Measurements from ENCODE around the gene CTIF.

The CTIF gene

DNA sequence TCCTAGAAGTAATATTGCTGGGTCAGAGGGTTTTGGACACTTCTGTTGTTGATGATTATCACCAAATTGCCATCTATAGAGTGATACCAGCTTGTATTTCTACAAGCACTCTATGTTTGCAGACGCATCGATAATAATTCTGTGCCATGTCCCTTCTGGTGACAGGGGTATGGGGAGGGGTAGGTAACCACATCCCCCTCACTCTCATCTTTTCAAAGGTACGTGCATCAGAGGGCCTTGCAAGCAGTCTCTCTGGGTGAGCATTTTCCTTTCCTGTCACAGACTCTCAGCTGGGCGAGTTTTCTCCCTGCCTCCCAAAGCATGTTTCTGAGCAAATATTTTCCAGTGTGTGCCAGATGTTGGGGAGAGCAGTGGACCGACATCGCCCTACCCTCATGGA is 314.0 kb downstream of the CTIF start:
- H3K4me1 ChIP-seq (ENCODE audit: control insufficient read depth, insufficient read depth, low read length), result peaks cover 16% of the 10 kb centered on the region
- H3K27me3 ChIP-seq (replicated peaks; ENCODE audit: control insufficient read depth, insufficient read depth, low read length), result no peaks in the 10 kb centered on the region
- H3K9me3 ChIP-seq (ENCODE audit: control insufficient read depth, low read length), result no peaks in the 10 kb centered on the region
- H3K9ac ChIP-seq (ENCODE audit: low read length), result no peak overlapping the region
- peaks cover 16% of the 10 kb centered on the region for H3K36me3 ChIP-seq (ENCODE audit: control insufficient read depth, insufficient read depth, low read length, severe bottlenecking)
- H3K4me3 ChIP-seq (ENCODE audit: low read length), result no peak overlapping the region
- DNase-seq (ENCODE audit: low read depth), result no peak

DNA sequence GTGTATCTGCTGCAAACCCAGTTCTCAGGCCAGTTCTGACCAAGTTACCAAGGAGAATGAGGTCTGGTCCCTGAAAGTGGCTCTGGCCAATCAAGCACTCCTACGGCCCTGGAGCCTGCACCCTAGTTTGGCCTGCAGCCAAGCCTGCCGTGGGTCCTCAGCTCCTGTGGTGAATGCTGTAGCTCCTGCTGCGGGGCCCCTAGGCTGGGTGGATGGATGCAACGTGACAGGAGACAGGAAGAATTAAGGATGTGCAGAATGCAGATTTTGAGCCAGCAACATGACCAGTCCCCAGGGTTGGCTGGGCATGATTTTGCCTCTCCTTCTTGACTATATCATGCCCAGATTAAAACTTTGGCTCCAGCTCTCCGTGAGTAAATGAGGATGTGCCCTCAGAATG is 314.8 kb downstream of the CTIF start:
- no peak for DNase-seq (ENCODE audit: low read depth)
- no peak overlapping the region for H3K4me3 ChIP-seq (ENCODE audit: low read length)
- H3K36me3 ChIP-seq (ENCODE audit: control insufficient read depth, insufficient read depth, low read length, severe bottlenecking), result peaks cover 19% of the 10 kb centered on the region
- H3K9ac ChIP-seq (ENCODE audit: low read length), result no peak overlapping the region
- no peaks in the 10 kb centered on the region for H3K9me3 ChIP-seq (ENCODE audit: control insufficient read depth, low read length)
- H3K27me3 ChIP-seq (replicated peaks; ENCODE audit: control insufficient read depth, insufficient read depth, low read length), result no peaks in the 10 kb centered on the region
- peaks cover 22% of the 10 kb centered on the region for H3K4me1 ChIP-seq (ENCODE audit: control insufficient read depth, insufficient read depth, low read length)

DNA sequence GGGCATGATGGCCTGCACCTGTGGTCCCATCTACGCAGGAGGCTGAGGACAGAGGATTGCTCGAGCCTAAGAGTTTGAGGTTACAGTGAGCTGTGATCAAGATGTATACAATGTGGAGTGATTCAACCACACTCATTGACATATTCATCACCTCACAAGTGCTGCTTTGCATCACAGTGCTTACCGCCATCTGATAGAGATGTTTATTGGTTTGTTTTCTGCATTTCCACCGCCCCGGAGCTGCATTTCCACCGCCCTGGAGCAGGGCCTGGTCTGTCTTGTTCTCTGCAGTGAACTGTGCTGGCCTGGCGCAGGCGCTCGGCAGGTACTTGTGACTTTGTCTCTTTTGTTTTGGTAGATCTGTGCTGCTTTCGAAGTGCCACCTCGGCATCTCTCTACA is 315.9 kb downstream of the CTIF start:
- Histone ChIP-seq H3K27me3 (replicated peaks; ENCODE audit: control insufficient read depth, insufficient read depth, low read length) (no peaks in the 10 kb centered on the region), H3K9me3 (ENCODE audit: control insufficient read depth, low read length) (no peaks in the 10 kb centered on the region), H3K9ac (ENCODE audit: low read length) (no peak overlapping the region), H3K4me3 (ENCODE audit: low read length) (no peak overlapping the region), H3K36me3 (ENCODE audit: control insufficient read depth, insufficient read depth, low read length, severe bottlenecking) (peaks cover 26% of the 10 kb centered on the region), H3K4me1 (ENCODE audit: control insufficient read depth, insufficient read depth, low read length) (peaks cover 24% of the 10 kb centered on the region)
- no peak for DNase-seq (ENCODE audit: low read depth)

DNA sequence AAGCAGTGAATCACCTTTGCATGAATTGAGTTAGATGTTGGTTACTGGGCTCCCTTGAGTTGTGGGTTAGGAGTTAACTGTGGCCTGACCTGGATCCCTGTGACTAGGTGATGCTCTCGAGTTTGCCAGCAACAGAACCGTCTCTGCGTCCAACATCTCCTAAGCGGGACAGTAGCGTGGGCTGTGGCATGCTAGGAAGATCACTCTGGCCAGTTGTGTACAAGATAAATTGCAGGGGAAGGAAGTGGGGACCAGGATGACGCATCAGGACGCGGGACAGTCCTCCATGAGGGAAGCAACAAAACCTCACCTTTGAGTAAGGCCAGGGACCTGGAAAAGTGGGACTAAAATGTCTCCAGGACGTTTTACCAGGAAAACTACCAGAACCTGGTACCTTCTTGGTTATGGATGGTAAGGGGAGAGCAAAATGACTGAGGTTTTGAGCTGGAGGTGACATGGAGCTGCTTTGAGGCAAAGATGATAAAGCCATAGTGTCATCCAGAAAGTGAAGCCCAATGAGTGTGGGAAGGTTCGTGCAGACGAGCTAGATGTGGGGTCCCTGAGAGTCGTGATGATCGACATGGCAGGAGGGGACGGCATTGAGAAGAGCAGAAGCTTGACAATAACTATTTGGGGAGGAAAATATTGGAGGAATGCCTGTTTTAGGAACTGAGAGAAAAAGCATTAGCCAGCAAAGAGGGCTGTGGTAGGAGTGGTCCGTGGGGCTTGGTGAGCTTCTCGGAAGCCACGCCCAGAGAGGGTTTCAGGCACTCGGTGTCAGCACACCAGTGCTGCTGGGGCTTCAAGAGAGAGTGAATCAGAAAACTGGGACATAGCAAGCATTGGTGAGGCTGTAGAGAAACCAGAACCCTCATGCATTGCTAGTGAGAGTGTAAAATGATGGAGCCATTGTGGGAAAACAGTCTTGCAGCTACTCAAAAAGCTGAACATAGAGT is 316.9 kb downstream of the CTIF start:
- Histone ChIP-seq H3K4me3 (ENCODE audit: low read length) (no peak overlapping the region), H3K27me3 (replicated peaks; ENCODE audit: control insufficient read depth, insufficient read depth, low read length) (no peaks in the 10 kb centered on the region), H3K9me3 (ENCODE audit: control insufficient read depth, low read length) (no peaks in the 10 kb centered on the region), H3K4me1 (ENCODE audit: control insufficient read depth, insufficient read depth, low read length) (peaks cover 15% of the 10 kb centered on the region), H3K9ac (ENCODE audit: low read length) (no peak overlapping the region), H3K36me3 (ENCODE audit: control insufficient read depth, insufficient read depth, low read length, severe bottlenecking) (peaks cover 33% of the 10 kb centered on the region)
- no peak for DNase-seq (ENCODE audit: low read depth)

DNA sequence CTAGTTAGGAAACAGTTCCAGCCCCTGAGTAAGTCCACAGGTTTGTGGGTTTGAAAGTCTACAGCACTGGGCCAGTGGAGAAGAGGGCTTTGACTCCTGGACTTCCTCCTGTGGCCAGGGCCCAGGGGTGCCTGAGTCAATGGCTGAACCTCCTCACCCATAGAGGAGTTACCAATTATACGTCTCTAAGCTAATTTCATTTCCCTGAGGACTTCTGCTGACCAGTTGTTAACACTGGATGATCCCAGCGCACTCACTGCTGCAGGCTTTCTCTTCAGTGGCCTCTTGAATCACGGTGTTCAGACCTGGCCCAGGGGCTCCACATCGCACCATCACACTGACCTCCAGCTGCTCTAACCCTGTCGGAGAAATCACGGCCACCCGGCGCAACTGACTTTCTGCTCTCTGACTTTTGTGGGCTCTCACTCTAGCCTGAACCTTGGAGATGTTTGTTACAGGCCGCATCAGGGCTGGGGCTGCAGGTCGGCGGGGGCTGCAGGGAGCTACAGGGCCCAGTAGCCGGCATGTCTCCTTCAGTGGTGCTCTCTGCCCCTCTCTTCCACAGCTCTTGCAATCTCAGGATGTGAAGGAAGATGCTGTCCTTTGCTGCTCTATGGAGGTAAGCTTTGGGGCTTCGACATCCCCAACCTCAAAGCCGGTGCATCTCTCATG is 318.3 kb downstream of the CTIF start:
- Histone ChIP-seq H3K4me1 (ENCODE audit: control insufficient read depth, insufficient read depth, low read length) (peaks cover 9% of the 10 kb centered on the region), H3K36me3 (ENCODE audit: control insufficient read depth, insufficient read depth, low read length, severe bottlenecking) (peaks cover 33% of the 10 kb centered on the region), H3K9ac (ENCODE audit: low read length) (no peak overlapping the region), H3K4me3 (ENCODE audit: low read length) (no peak overlapping the region), H3K27me3 (replicated peaks; ENCODE audit: control insufficient read depth, insufficient read depth, low read length) (no peaks in the 10 kb centered on the region), H3K9me3 (ENCODE audit: control insufficient read depth, low read length) (no peaks in the 10 kb centered on the region)
- no peak for DNase-seq (ENCODE audit: low read depth)

DNA sequence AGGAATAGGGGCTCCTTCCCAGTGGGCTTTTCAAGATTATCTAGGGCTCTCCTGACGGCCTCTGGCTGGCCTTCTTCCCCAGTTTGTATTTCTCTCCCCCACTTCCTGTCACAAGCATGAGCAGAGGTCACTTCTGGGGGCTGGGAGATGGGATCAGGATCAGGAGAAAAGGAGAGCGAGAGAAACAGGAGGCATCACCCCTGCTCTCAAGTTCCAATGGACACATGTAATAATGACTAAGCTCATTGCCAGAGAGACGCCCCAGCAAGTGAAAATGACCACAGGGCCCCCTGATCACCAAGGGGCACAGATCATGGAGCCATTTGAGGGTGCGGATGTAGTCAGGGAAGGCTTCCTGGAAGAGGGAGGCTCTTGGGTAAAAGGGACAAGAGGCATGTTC is 319.8 kb downstream of the CTIF start:
- Histone ChIP-seq H3K9me3 (ENCODE audit: control insufficient read depth, low read length) (no peaks in the 10 kb centered on the region), H3K27me3 (replicated peaks; ENCODE audit: control insufficient read depth, insufficient read depth, low read length) (no peaks in the 10 kb centered on the region), H3K4me1 (ENCODE audit: control insufficient read depth, insufficient read depth, low read length) (peaks cover 24% of the 10 kb centered on the region), H3K36me3 (ENCODE audit: control insufficient read depth, insufficient read depth, low read length, severe bottlenecking) (peaks cover 33% of the 10 kb centered on the region), H3K9ac (ENCODE audit: low read length) (no peak overlapping the region), H3K4me3 (ENCODE audit: low read length) (no peak overlapping the region)
- DNase-seq (ENCODE audit: low read depth), result no peak

DNA sequence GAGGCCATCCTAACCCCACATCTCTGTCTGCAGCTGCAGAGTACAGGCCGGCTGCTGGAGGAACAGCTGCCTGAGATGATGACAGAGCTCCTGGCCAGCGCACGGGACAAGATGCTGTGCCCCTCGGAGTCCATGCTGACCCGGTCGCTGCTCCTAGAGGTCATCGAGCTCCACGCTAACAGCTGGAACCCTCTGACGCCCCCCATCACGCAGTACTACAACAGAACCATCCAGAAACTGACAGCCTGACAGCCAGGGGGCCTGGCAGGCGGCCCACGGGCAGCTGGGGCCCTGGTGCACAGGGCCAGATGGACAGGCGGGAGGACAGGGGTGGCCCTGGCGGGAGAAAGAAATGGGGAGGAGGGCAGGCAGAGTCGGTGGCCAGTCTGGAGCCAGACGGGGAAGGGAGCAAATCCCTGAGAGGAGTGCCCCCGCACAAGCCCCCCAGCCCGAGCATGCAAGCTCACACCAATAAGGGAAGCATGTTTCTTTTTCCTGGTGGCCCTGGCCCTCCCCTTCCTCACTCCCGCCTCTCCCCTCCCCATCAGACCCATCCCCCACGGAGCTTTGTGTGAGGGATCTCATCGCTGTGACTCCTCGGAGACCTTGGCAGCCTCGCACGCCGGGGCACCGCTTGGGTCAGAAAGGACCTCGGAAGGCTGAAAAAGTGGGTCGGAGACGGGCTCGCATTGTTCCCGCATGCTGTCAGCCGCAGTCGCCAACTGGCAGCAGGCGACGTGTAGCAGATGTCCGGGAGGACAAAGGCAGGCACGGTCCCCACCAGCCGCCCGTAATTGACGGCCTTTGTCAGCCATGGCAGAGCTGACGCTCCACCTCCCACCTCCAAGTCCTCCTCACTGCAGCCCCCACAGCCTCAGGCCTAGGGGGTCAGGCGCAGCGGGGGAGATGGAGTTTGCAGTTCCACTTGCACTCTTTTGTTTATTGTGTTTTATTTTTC is 320.8 kb downstream of the CTIF start:
- no peak for DNase-seq (ENCODE audit: low read depth)
- no peak overlapping the region for H3K4me3 ChIP-seq (ENCODE audit: low read length)
- H3K9me3 ChIP-seq (ENCODE audit: control insufficient read depth, low read length), result no peaks in the 10 kb centered on the region

DNA sequence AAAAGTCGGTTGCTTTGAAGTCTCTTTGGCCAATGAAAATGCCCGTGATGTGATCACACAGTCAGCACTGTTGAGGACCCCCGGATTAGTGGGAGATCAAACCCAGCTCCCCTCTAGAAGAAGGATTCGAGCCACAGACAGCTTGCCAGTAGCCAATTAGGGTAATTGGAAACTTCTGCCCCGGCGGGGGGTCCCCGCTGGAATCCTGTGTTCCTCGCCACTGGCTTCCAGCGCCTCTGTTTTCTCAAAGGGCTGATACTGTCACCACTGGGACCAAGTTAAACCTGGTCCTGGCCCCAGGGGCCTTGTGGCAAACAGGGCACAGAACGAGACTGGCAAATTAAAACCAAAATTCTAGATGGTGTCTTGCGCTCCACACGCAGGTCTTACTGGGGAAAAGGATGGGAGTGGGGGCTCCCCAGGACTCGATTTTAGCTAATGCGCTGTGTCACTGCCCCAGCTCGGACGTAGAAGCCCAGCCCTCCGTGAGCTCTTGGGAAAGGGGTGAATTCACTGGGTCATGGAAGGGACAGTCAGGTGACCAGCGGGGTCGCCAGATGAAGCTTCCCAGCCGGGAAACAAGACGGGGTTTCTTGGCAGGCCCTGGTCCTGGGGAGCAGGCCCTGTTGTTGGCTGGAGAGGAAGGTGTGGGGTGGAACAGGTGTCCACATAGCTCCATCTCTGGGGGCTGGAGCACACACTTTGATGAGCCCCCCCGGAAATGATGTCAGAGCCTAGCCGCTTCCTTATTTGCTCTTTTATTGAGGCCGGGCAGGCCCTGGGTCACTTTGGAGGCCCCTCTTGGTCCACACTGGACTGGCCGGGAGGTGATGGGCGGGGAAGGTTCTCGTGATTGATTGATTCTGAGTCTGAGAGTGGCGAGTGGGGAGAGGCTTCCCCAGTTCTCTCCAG is 321.7 kb downstream of the CTIF start:
- no peak for DNase-seq (ENCODE audit: low read depth)
- H3K9ac ChIP-seq (ENCODE audit: low read length), result no peak overlapping the region
- H3K4me3 ChIP-seq (ENCODE audit: low read length), result no peak overlapping the region
- H3K36me3 ChIP-seq (ENCODE audit: control insufficient read depth, insufficient read depth, low read length, severe bottlenecking), result peaks cover 26% of the 10 kb centered on the region
- no peaks in the 10 kb centered on the region for H3K27me3 ChIP-seq (replicated peaks; ENCODE audit: control insufficient read depth, insufficient read depth, low read length)
- H3K4me1 ChIP-seq (ENCODE audit: control insufficient read depth, insufficient read depth, low read length), result peaks cover 25% of the 10 kb centered on the region
- H3K9me3 ChIP-seq (ENCODE audit: control insufficient read depth, low read length), result no peaks in the 10 kb centered on the region

More for the DNA sequence above, 320.8 kb downstream of the CTIF start:
- no peak overlapping the region for H3K9ac ChIP-seq (ENCODE audit: low read length)
- H3K36me3 ChIP-seq (ENCODE audit: control insufficient read depth, insufficient read depth, low read length, severe bottlenecking), result peaks cover 33% of the 10 kb centered on the region
- no peaks in the 10 kb centered on the region for H3K27me3 ChIP-seq (replicated peaks; ENCODE audit: control insufficient read depth, insufficient read depth, low read length)
- peaks cover 25% of the 10 kb centered on the region for H3K4me1 ChIP-seq (ENCODE audit: control insufficient read depth, insufficient read depth, low read length)

DNA sequence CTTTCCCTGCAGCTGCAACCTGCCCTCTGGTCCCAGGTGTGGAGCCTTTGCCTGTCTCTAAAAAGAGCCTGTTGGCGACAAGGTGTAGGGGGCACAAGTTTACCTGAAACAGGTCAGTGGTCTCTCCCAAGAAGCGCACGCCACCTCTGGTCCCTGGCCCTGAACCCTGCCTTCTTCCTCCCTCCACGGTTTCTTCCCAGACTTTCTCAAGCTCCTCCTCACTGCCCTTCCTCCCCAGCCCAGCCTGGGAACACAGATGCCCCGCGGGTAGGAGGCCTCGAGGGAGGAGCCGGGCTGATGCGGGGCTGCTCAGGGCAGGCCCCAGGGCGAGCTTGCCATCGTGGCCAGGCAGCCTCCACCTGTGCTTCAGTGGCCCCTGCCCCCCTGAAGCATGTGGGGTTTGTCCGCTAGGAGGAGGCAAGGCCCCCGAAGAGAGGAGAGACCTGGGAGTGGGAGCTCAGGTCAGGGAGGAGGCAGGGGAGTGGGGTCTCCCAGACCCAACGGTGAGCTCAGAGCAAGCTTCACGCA is 322.4 kb downstream of the CTIF start:
- no peaks in the 10 kb centered on the region for H3K27me3 ChIP-seq (replicated peaks; ENCODE audit: control insufficient read depth, insufficient read depth, low read length)
- DNase-seq (ENCODE audit: low read depth), result no peak
- H3K36me3 ChIP-seq (ENCODE audit: control insufficient read depth, insufficient read depth, low read length, severe bottlenecking), result peaks cover 26% of the 10 kb centered on the region
- H3K4me1 ChIP-seq (ENCODE audit: control insufficient read depth, insufficient read depth, low read length), result peaks cover 25% of the 10 kb centered on the region
- no peak overlapping the region for H3K4me3 ChIP-seq (ENCODE audit: low read length)
- no peaks in the 10 kb centered on the region for H3K9me3 ChIP-seq (ENCODE audit: control insufficient read depth, low read length)
- no peak overlapping the region for H3K9ac ChIP-seq (ENCODE audit: low read length)

DNA sequence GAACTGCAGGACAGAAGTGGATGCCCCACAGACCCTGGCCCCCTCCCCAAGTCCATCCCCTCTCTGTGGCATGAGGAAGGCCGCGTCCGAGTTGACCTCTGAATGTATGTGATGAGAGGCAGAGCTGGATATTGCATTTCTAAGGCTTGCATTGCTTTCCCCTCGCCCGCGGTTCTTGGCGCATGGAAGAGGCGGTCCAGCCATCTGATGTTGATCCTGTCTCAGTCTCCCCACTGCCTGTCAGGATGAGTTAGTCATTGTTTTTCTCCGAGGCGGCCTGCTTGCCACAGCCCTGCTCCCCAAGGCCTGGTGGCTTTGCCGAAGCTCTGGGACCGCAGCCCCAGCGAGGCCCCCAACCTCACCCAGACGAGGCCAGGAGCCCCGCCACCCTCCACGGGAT is 323.3 kb downstream of the CTIF start:
- Histone ChIP-seq H3K4me3 (ENCODE audit: low read length) (no peak overlapping the region), H3K36me3 (ENCODE audit: control insufficient read depth, insufficient read depth, low read length, severe bottlenecking) (peaks cover 24% of the 10 kb centered on the region), H3K27me3 (replicated peaks; ENCODE audit: control insufficient read depth, insufficient read depth, low read length) (no peaks in the 10 kb centered on the region), H3K9ac (ENCODE audit: low read length) (no peak overlapping the region), H3K4me1 (ENCODE audit: control insufficient read depth, insufficient read depth, low read length) (peaks cover 29% of the 10 kb centered on the region), H3K9me3 (ENCODE audit: control insufficient read depth, low read length) (no peaks in the 10 kb centered on the region)
- no peak for DNase-seq (ENCODE audit: low read depth)
